Testis (tissue), 3 donors: Measurements from ENCODE around the gene PSMC3. TPM values are rescaled to one million over a fixed set of nuclear protein-coding genes. Genes with fewer than 3 reads are reported as not detected.

Experiments used
- DNase-seq: peaks from one replicate; pipeline ENCODE4 v3.0.0-alpha.2; 2019
- H3K27ac ChIP-seq, 2 donors: fragments of 200-600 bp; sonication (generic); one replicate each; pipeline ENCODE4 v1.5.1; 2019
- H3K27me3 ChIP-seq: fragments of 200-600 bp; sonication (generic); one replicate; pipeline ENCODE4 v1.5.1; 2019
- H3K36me3 ChIP-seq: fragments of 200-600 bp; sonication (generic); one replicate; pipeline ENCODE4 v1.5.1; 2017; ENCODE audit warnings: low read depth; ENCODE audit errors: missing control alignments
- H3K4me1 ChIP-seq: fragments of 200-600 bp; sonication (generic); one replicate; pipeline ENCODE4 v1.5.1; 2019
- H3K4me3 ChIP-seq, 2 donors: fragments of 200-600 bp; sonication (generic); one replicate each; pipeline ENCODE4 v1.5.1; 2017 to 2019
- H3K9me3 ChIP-seq: fragments of 200-600 bp; sonication (generic); one replicate; pipeline ENCODE4 v1.5.1; 2017
- POLR2A ChIP-seq: fragments of 450-650 bp; IDR thresholded peaks from one replicate; pipeline ENCODE4 v1.6.1; 2017; ENCODE audit warnings: antibody characterized with exemption, mild to moderate bottlenecking, moderate library complexity
- WGBS, 2 donors: methylation state at CpG; one replicate each; pipeline ENCODE4 v1.1.5; 2018; 5-methylcytosine and 5-hydroxymethylcytosine counted together
- intact Hi-C: fragments of 100-400 bp; cut with DNase I; formaldehyde crosslinking; loops from one replicate; pipeline ENCODE4 v1.15.1; 2023; ENCODE audit warnings: low total_unique reads
- polyA plus RNA-seq: library from polyadenylated mRNA; stranded (reverse); fragments of 350-450 nt; fragmentation: Illumina TruSeq; extraction: RNeasy Lipid Tissue Mini Kit (QIAGEN cat#74804); gene quantifications from one replicate; pipeline ENCODE4 v1.2.3, GENCODE V29; 2014; ENCODE audit warnings: low read depth, low replicate concordance; ENCODE audit not compliant: insufficient read depth
- total RNA-seq, 2 donors: library from RNA; depleted of rRNA; stranded (reverse); fragments of >200 nt; gene quantifications; one replicate each; pipeline ENCODE4 v1.2.3, GENCODE V29; 2016
- TF ChIP-seq, protein P1 (sequence below), 3 experiments: fragments of 450-650 bp in 2 of 3; fragments of 200-600 bp in 1 of 3; sonication (generic) in 1 of 3; IDR thresholded peaks; one replicate each; pipeline ENCODE4 v1.5.1; 2016 to 2019; ENCODE audit warnings: antibody characterized with exemption in 3 of 3, mild to moderate bottlenecking in 2 of 3, moderate library complexity in 1 of 3

PSMC3 gene
- total and polyA plus RNA-seq, 3 donors from 2014 or later, result 98.1 to 228 (median 108) TPM

- no peak for TF ChIP-seq POLR2A
- TF ChIP-seq, protein P1, sequence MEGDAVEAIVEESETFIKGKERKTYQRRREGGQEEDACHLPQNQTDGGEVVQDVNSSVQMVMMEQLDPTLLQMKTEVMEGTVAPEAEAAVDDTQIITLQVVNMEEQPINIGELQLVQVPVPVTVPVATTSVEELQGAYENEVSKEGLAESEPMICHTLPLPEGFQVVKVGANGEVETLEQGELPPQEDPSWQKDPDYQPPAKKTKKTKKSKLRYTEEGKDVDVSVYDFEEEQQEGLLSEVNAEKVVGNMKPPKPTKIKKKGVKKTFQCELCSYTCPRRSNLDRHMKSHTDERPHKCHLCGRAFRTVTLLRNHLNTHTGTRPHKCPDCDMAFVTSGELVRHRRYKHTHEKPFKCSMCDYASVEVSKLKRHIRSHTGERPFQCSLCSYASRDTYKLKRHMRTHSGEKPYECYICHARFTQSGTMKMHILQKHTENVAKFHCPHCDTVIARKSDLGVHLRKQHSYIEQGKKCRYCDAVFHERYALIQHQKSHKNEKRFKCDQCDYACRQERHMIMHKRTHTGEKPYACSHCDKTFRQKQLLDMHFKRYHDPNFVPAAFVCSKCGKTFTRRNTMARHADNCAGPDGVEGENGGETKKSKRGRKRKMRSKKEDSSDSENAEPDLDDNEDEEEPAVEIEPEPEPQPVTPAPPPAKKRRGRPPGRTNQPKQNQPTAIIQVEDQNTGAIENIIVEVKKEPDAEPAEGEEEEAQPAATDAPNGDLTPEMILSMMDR (IDR thresholded peaks at IDR 0.05), result no peak
- no peak for DNase-seq
- peaks cover 23% of the 10 kb centered on the region for H3K4me1 ChIP-seq
- intact Hi-C loops, result no loop called here
- no peak overlapping the region for H3K4me3 ChIP-seq
- no peaks in the 10 kb centered on the region for H3K9me3 ChIP-seq
- no peaks in the 10 kb centered on the region for H3K36me3 ChIP-seq
- H3K27ac ChIP-seq, result peak overlapping the region; percentile 42 to 64
- WGBS, 2 donors, result 80 to 89% methylated on average over 7 of the region's 7 CpGs
- no peaks in the 10 kb centered on the region for H3K27me3 ChIP-seq
Observed at GRCh38 chr11:47467357-47467756, 41.1 kb upstream of the PSMC3 start.

DNA sequence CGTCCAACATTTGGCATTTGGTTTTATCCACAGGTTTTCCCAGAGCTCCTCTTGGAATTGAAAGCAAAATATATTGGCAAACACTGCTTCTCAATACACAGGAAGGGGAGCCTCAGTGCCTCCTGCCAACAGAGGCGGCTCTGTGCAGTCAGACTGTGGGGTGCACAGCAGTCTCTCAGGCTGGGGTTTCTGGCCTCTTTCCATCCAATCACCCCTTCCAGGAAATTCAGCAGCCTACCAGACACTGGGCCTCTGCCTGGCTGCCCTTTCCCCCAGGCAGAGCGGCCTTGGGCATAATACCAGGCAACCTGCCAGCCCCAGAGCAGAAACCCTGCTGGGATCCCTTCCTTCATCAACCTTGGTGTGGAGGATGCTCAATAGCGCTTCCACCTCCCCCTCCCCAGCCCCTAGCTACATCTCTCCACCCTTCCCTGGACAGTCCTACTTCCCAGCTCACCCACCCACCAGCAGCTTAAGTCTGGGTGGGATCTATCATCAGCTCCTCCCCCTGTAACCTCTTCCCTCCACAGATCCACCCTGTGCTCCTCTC, 40.5 kb upstream of the PSMC3 start:
- DNase-seq, result peak; percentile 54
- TF ChIP-seq POLR2A, result no peak
- TF ChIP-seq, protein P1 (IDR thresholded peaks at IDR 0.05), result no peak
- peak overlapping the region; percentile 42 to 64 for H3K27ac ChIP-seq
- no peaks in the 10 kb centered on the region for H3K27me3 ChIP-seq
- H3K9me3 ChIP-seq, result no peaks in the 10 kb centered on the region
- WGBS, 2 donors, result 22 to 44% methylated on average over 4 of the region's 4 CpGs
- H3K36me3 ChIP-seq, result no peaks in the 10 kb centered on the region
- no peak overlapping the region for H3K4me3 ChIP-seq
- peaks cover 23% of the 10 kb centered on the region for H3K4me1 ChIP-seq
- intact Hi-C loops, result no loop called here

DNA sequence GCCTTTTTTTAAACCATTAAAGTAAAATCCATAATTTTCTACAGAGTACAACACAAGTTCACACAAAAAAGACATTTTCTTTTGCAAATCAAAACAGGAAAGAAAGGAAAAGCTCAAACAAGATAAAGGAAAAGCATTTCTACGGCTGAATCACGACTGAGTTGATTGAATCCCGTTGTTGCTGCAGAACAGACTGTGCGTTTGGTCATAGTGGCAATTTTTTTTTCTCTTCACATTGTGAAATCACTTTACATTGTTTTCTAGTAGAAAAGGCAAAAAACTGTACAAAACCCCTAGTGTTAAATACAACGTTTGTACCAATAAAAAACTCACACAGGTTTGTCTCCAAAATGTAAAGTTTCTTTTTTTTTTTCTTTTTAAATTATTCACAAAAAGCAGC, 40.0 kb upstream of the PSMC3 start:
- Histone ChIP-seq H3K27me3 (no peaks in the 10 kb centered on the region), H3K4me3 (no peak overlapping the region), H3K36me3 (no peaks in the 10 kb centered on the region), H3K4me1 (peaks cover 23% of the 10 kb centered on the region), H3K9me3 (no peaks in the 10 kb centered on the region), H3K27ac (peak overlapping the region; percentile 42 to 64)
- 30 to 33% methylated on average over 5 of the region's 5 CpGs for WGBS, 2 donors
- TF ChIP-seq, protein P1 (IDR thresholded peaks at IDR 0.05), result no peak
- no peak for TF ChIP-seq POLR2A
- intact Hi-C loops, result no loop called here
- DNase-seq, result no peak

DNA sequence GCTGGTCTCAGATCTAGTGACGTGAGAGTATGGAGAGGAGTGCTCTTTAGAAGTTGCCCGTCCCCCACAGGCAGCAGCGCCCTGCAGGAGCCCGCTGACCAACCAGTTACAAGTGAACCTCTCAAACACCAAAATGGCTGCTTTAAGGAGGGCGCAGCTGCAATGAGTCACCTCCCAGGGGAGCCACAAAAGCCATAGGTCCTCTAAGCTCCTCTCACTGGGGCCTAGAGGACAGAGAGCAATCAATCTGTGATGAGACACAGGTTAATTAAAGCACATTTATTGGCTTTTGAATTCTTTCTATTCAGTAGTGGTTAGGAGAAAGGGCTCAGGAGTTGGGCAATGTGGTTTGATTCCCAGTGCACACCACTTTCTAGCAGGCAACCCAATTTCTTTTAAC, 38.2 kb upstream of the PSMC3 start:
- H3K9me3 ChIP-seq, result no peaks in the 10 kb centered on the region
- no peaks in the 10 kb centered on the region for H3K36me3 ChIP-seq
- DNase-seq, result no peak
- no peak overlapping the region for H3K27ac ChIP-seq
- no peak overlapping the region for H3K4me3 ChIP-seq
- TF ChIP-seq POLR2A, result no peak
- TF ChIP-seq, protein P1 (IDR thresholded peaks at IDR 0.05), result no peak
- 94 to 99% methylated on average over 5 of the region's 5 CpGs for WGBS, 2 donors
- intact Hi-C loops, result no loop called here
- H3K27me3 ChIP-seq, result no peaks in the 10 kb centered on the region
- H3K4me1 ChIP-seq, result peaks cover 23% of the 10 kb centered on the region

DNA sequence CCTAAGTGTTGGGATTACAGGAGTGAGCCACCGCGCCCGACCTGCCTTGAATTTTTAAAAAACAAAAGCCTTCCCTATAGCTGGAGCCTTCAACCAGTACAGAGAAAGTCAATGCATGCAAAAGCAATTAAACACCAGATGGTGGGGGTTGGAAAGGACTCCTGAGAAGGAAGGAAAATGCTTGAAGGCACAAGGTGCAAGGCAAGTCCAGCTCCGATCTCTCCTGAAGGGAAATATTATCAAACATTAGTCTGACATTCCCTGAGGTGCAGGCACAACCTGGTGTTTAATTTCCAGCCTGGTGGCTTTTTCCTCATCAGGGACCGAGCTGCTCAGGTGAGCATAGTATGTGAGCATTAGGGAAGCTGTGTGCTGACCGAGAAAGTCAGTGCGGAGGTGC, 35.6 kb upstream of the PSMC3 start:
- 96% methylated on average over 7 of the region's 7 CpGs for WGBS, 2 donors
- TF ChIP-seq, protein P1 (IDR thresholded peaks at IDR 0.05), result no peak
- TF ChIP-seq POLR2A, result no peak
- Histone ChIP-seq H3K36me3 (no peaks in the 10 kb centered on the region), H3K4me3 (no peak overlapping the region), H3K4me1 (peaks cover 11% of the 10 kb centered on the region), H3K9me3 (no peaks in the 10 kb centered on the region), H3K27me3 (no peaks in the 10 kb centered on the region), H3K27ac (no peak overlapping the region)
- DNase-seq, result no peak
- intact Hi-C loops, result no loop called here
